K562 (cell line): ENCODE results near the gene HSPA6. TPM values are rescaled to one million over a fixed set of nuclear protein-coding genes. Genes with fewer than 3 reads are reported as not detected.
"Not testable (repeated sequence)": the region's sequence is repeated elsewhere in the genome, so short reads cannot be mapped to it uniquely, and the experiment has no call there.

Experiments used
- CEBPB ChIP-seq: fragments of 450-650 bp; IDR thresholded peaks from 2 replicates; pipeline ENCODE4 v1.6.1; 2016; ENCODE audit warnings: missing genetic modification characterization, missing compliant biosample characterization
- HMBOX1 ChIP-seq: sonication (generic); IDR thresholded peaks from 2 replicates; pipeline ENCODE4 v1.6.1; 2016
- PHF8 ChIP-seq: fragments of 200-600 bp; sonication (generic); IDR thresholded peaks from 2 replicates; pipeline ENCODE4 v1.6.1; 2012; ENCODE audit warnings: mixed run types, mild to moderate bottlenecking, inconsistent platforms, low read length, moderate library complexity, borderline replicate concordance
- PRDM10 ChIP-seq: fragments of 450-650 bp; IDR thresholded peaks from 2 replicates; pipeline ENCODE4 v1.6.1; 2018; ENCODE audit not compliant: partially characterized antibody
- ZBTB40 ChIP-seq, 2 experiments: fragments of 450-650 bp in 1 of 2; sonication (generic) in 1 of 2; formaldehyde crosslinking in 1 of 2; IDR thresholded peaks; 2 replicates each; pipeline versions ENCODE4 v1.7.1 to v1.9.0; 2016 to 2022; ENCODE audit warnings: inconsistent platforms in 1 of 2, mild to moderate bottlenecking in 1 of 2, missing genetic modification reagents in 1 of 2
- ZNF766 ChIP-seq: fragments of 200-800 bp; sonication (Bioruptor generic); conservative IDR thresholded peaks from 2 replicates; pipeline ENCODE4 v1.6.1; 2016; ENCODE audit warnings: missing genetic modification characterization, missing compliant biosample characterization
- polyA plus RNA-seq, 8 experiments: library from polyadenylated mRNA; depleted of rRNA in 4 of 8; stranded (reverse) in 5 of 8; unstranded in 3 of 8; fragments of >200 nt; fragmentation: Nextera tagmentation in 2 of 8; fragmentation: Illumina TruSeq in 1 of 8; extraction: Ambion mirVana in 2 of 8; extraction: Trizol in 1 of 8; gene quantifications; 2 replicates each; pipeline versions ENCODE4 v1.2.1 to v1.2.3, GENCODE V29; 2011 to 2014; ENCODE audit warnings: inconsistent platforms in 1 of 8, missing spikeins in 1 of 8
- total RNA-seq, 7 experiments: library from RNA; depleted of rRNA in 6 of 7; stranded (reverse); fragments of >200 nt in 6 of 7; fragmentation: Illumina TruSeq in 2 of 7; extraction: Trizol in 2 of 7; gene quantifications; 2 replicates each; pipeline versions ENCODE4 v1.2.1 to v1.2.3, GENCODE V29; 2011 to 2021; ENCODE audit warnings: low replicate concordance in 1 of 7

Gene HSPA6
- total and polyA plus RNA-seq, 9 of the 15 experiments (the other 6 are each of a cell fraction or from before 2014, with no cell fraction given) = 0.15 to 10.0 (median 2.4) TPM

GRCh38 chr1:161529463-161530104, 5.2 kb downstream of the HSPA6 start (continued):
- TF ChIP-seq ZBTB40 (IDR thresholded peaks at IDR 0.05) (peak; percentile 33), CEBPB (tag) (0 out of 2 replicates have a peak, but pooled peaks have one; percentile 11), ZNF766 (CRISPR knock-in tag) (0 out of 2 replicates have a peak, but pooled peaks have one; percentile 10), PHF8 (peak; percentile 6; the same call in 1 of the 2 replicates), PRDM10 (peak; percentile 44), HMBOX1 (0 out of 2 replicates have a peak, but pooled peaks have one; percentile 26)
- not testable (repeated sequence) for TF ChIP-seq ZBTB40 (CRISPR knock-in tag; IDR thresholded peaks at IDR 0.05)
